HL-60/S4 treated with phorbol 12-myristate 13-acetate at 8.2 ng/mL for 4 days and 3 days (cell line): ENCODE measurements around the gene HOXD8.

Experiments
- in situ Hi-C: fragments of 300-500 bp; cut with MboI; formaldehyde crosslinking; loops from 2 replicates; pipeline ENCODE4 v1.15.0; 2022; ENCODE audit warnings: low sequenced_read_pairs

Gene HOXD8

GRCh38 chr2:176114120-176114929 lies 15.2 kb upstream of the HOXD8 start:
- in situ Hi-C loops = no loop called here

- in situ Hi-C loops = no loop called here
These were observed 14.4 kb upstream of the HOXD8 start for GRCh38 chr2:176114930-176115625.

- in situ Hi-C loops = no loop called here
These were observed 13.4 kb upstream of the HOXD8 start, which contains the start of gene HOXD10 for GRCh38 chr2:176115883-176116813. Gene HOXD10, plus strand, starts transcription at chr2:176116778. Its CDS starts 56 bp downstream, at chr2:176116834.

- in situ Hi-C loops = no loop called here
These were observed 12.2 kb upstream of the HOXD8 start for GRCh38 chr2:176117162-176117822.

- in situ Hi-C loops = no loop called here
These were observed 11.6 kb upstream of the HOXD8 start for GRCh38 chr2:176117823-176118371.

GRCh38 chr2:176118601-176119339 lies 10.7 kb upstream of the HOXD8 start:
- in situ Hi-C loops = no loop called here

- in situ Hi-C loops = no loop called here
These were observed 8.9 kb upstream of the HOXD8 start for GRCh38 chr2:176120364-176121189.

- in situ Hi-C loops = no loop called here
These were observed 8.1 kb upstream of the HOXD8 start for GRCh38 chr2:176121190-176122051.

- in situ Hi-C loops = no loop called here
These were observed 7.3 kb upstream of the HOXD8 start for GRCh38 chr2:176122052-176122682.

- in situ Hi-C loops = no loop called here
These were observed 6.7 kb upstream of the HOXD8 start, which contains the start of gene HOXD9 for GRCh38 chr2:176122683-176123410. Gene HOXD9, plus strand, starts transcription at chr2:176122719. Its CDS starts 50 bp downstream, at chr2:176122769.

- in situ Hi-C loops = no loop called here
These were observed 5.9 kb upstream of the HOXD8 start for GRCh38 chr2:176123411-176124109.

GRCh38 chr2:176124110-176124946 lies 5.2 kb upstream of the HOXD8 start:
- in situ Hi-C loops = no loop called here

GRCh38 chr2:176124947-176125771 lies 4.3 kb upstream of the HOXD8 start:
- in situ Hi-C loops = loop anchor here (25.0 kb wide), 2 partner anchors 537 to 1012 kb away; no protein-coding TSS in a partner anchor

GRCh38 chr2:176125772-176126054 lies 3.8 kb upstream of the HOXD8 start:
- in situ Hi-C loops = loop anchor here (25.0 kb wide), 2 partner anchors 537 to 1012 kb away; no protein-coding TSS in a partner anchor
